Kidney glomerular epithelial cell (primary cell): Measurements from ENCODE around the gene UQCRC2.
A peak's percentile ranks its signal among the peaks of the same experiment; 100 is the strongest.
"Not testable (repeated sequence)": the region's sequence is repeated elsewhere in the genome, so short reads cannot be mapped to it uniquely, and the experiment has no call there.

Experiments
- DNase-seq: peaks from one replicate; lab custom pipeline; 2025; lab: John Stamatoyannopoulos, UW

Gene UQCRC2

DNA sequence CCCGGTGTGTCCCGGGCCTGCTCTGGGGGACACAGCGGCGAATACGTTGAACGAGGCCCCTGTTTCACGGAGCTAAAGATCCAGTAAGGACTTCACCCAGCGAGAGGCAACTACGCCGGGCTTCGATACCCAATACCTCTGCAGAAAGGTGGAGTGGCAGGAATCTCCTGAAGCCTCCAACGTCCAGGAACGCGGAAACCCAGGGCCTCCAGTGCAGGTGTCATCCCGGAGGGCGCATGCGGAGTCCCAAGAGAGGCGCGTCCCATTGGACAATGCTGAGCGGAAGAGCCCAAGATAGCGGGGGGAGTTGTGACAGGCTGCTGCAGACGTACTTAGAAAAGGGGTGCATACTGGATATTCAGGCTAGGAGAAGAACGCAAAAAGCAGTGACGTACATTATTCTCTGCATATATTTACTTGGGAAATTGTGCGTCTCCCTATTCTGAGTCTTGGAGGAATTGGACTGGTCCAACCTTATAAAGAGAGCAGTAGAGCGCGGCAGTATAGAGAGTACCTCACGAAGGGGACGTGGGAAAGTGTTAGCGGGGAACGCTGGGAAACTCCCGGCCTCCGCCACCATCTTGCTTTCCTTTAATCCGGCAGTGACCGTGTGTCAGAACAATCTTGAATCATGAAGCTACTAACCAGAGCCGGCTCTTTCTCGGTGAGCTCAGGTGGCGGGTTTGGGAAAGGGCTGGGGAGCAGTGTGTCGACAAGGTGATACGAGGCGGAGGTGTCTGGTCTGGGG is at the start of gene UQCRC2:
UQCRC2 (plus strand) TSS at position 569 of the 748 bp plus-strand sequence; CDS start at position 632, 63 bp downstream.
- DNase-seq: peak; percentile 99

DNA sequence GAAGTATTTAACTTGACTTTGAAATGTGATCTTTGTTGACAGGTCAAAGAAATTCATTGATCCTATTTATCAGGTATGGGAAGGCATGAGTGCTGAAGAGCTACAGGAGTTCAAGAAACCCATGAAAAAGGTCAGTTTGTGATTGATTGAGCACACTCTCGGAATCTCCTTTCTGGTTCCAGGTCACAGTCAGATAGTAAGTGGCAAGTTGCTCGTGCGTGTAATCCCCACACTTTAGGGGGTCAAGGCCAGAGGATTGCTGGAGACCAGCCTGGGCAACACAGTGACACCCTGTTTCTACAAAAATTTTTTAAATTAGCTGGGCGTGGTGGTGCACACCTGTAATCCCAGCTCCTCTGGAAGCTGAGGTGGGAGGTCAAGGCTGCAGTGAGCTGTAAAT is 20.5 kb upstream of the UQCRC2 start:
- DNase-seq: not testable (repeated sequence)

DNA sequence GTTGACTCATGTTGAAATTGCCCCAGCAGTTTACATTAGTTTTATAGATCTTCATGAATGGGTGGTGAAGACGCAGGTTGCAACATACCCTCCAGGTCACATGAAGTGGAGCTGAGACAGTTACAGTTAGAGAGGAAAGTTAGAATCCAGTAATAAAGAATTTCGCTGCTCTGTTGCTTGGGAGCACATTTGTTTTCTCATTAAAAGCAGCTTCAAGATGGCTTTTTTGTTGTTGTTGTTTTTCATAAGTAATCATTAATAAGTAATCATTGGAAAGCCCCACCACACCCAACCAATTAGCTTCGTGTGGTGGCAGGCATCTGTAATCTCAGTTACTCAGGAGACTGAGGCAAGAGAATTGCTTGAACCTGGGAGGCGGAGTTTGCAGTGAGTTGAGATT is 19.8 kb upstream of the UQCRC2 start:
- not testable (repeated sequence) for DNase-seq

DNA sequence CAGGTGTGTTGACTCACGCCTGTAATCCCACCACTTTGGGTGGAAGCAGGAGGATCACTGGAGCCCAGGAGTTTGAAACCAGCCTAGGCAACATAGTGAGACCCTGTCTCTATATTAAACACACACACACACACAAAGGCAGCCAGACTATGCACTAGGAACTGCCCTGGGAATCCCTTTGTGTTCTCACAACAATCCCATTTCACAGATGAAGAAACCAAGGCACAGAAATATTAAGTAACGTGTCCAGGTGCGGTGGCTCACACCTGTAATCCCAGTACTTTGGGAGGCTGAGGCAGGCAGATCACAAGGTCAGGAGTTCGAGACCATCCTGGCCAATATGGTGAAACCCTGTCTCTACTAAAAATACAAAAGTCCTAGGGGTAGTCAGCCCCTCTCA is 19.4 kb upstream of the UQCRC2 start:
- not testable (repeated sequence) for DNase-seq

DNA sequence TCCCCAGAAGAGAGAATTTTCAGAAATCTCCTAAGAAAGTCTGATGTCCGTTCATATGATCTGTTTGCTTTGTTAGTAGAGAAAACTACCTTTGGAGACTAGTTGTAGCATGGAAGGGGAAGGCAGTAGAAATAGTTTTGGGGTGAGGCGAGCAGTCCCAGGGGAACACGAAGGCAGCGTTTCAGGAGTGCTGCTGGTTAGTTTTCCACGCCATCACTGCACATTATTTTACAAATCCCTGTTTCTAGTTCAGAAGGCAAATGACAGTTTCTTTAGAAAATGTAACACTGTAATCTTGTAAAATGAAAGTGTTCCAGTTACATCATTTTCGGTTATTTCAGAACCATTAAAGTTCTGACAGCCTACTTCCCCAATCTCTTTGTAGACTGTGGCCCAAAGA is 16.9 kb upstream of the UQCRC2 start:
- not testable (repeated sequence) for DNase-seq

DNA sequence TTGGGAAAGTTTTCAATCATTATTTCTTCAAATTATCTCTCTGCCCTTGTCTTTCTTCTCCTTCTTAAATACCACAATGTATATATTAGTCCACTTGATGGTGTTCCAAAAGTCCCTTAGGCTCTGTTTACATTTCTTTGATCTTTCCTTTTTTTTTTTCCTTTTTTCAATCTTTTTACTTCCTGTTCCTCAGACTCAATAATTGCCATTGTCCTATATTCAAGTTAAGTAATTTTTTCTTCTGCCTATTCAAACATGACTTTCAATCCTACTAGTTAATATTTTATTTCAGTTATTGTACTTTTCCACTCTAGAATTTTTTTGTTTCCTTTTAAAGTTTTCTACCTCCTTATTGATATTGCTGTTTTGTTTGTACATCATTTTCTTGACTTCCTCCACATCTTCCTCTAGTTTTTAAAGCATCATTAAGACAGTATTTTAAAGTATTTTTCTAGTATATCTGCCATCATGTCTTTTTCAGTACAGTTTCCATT is 15.8 kb upstream of the UQCRC2 start:
- DNase-seq: no peak

DNA sequence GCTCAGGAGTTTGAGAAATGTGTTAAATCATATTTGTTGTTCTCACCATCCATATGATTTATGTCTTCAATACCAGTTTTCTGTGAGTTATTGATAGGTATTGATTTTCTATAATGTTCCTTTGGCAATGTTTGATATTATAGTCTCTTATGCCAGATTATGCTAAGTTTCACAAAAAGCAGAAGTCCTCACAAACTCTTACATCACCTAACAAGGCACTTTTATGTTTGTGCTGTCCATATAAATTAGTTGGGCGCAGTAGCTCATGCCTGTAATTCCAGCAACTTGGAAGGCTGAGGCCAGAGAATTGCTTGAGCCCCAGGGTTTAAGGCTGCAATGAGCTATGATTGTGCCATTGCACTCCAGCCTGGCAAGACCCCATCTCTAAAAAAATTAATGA is 12.6 kb upstream of the UQCRC2 start:
- DNase-seq: no peak

DNA sequence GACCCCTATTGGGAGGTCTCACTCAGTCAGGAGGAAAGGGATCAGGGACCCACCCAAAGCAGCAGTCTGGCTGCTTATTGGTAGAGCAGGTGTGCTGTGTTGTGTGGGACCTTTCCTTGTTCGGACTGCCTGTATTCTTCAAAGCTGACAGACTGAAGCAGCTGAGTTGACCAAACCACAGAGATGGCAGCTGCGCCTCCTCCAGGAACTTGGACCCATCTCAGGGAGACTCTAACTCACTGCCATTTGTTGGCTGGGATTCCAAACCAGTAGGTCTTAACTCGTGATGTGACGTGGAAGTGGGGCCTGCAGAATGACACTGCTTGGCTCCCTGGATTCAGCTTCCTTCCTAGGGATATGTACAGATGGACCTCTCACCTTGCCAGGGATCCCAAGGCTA is 9.6 kb upstream of the UQCRC2 start:
- no peak for DNase-seq

DNA sequence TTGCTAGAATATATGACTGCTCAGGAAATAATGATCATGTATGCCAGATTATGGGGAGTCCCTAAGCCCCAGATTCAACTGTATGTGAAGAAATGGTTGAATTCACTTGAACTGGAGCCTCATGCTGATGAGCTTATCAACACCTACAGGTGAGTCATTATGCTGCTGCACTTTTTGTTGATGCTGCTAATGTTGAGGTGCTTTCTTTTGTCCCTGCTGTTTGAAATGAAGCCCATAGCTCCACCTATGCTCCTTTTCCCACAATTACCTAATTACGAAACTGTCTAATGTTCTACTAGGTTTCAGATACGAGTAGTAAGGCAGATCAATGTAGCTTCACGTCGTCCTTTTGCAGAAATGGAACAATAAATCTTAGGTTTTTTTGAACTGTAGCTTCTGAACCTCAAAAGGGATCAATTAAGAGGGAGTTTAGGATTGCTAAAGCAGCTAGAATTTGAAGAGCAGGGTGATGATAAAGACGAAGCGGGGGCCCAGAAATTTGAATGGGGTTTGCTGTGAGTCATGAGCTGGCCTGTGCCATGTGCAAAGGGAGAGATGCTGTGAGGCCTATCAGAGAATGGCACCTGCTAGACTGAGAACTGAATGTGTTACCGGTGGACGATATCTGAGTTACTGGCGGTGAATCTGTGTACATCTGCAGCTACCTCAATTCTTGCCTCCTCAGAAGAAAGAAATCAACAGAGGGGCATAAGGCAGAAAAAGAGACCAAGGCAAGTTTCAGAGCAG is 6.1 kb upstream of the UQCRC2 start:
- no peak for DNase-seq

DNA sequence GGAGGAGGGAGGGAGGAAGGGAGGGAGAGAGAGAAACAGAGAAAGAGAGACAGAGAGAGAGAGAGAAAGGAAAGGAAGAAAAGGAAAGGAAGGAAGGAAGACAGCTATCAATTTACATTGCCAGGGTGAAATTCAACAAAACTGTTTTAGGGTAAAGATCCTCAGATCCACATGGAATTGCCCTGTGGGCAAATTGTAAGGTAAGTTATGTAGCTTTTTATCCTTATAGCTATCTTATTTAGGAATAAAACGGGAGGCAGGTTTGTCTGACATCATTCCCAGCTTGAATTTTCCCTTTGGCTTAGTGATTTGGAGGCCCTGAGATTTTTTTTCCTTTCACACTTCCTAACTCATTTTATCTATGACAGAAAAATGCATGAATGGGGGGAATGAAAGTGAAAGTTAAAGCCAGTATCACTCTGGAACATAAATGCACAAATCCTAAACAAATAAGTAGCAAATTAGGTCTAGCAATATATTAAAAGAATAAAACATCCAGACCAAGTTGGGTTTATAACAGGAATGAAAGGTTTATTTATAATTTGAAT is 3.4 kb upstream of the UQCRC2 start:
- no peak for DNase-seq

DNA sequence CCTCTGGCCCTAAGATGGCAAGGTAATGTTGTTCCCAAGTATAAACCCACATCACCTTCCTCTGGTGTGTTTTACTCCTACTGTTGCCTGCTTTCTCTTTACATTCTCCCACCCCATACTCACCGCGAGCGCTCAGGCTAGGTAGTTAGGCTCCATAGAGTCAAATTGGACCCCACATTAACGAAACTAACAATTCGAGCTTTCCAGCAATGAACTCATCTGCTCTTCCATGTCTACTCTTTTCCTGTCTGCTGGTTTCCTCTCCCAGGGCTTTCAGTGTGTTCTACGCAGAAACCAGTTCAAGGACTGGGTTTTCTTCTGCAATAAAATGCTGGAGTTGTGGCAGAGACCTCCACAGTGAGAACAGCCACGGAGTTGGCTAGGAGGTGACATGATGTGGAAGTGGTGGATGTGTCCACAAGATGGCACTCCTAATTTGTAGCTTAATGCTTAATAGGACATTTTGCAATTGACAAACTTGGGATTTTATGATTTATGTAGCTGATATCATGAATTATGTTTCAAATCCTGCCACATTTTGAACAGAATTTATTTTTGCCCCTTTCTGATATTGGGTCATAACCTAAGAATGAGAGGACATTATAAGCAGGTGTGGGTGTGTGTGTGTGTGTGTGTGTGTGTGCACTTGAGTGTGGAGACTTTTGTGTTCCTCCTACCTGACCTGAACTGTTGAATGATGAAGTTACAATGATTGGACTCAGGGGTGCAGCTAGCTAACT is 2.2 kb upstream of the UQCRC2 start:
- DNase-seq: peak; percentile 1

DNA sequence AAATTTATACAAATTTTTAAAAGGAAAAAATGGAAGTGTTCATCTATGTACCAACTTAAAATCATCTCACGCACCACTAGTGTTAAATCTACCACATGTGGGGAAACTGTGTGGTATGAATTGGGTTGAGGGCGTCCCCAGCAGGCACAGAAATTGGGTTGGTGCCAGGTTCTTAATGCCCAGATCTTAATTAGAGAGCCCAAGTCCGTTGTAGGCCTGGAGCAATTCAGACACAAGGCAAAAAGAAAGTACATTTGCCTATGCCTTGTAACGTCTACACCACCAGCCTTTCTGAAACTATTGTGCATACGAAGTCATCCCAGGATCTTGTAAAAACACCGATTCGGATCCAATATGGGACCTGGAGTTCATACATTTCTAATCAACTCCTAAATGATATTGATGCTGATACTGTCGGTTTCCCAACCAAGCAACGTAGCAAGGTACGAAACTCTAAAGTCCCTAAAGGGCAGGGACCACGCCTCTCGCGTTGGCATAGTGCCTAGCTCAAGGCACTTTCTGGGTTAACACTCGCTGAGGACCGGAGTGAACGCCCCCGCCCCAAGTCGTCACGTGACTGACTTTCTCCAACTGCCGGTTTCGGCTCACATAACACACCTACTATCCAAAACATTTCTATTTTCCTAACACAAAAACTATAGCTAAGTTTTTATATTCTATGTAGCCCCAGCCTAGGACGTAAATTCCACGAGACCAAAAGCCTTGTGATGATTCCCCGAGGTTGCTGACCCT is 945 bp upstream of the UQCRC2 start:
- DNase-seq: no peak

DNA sequence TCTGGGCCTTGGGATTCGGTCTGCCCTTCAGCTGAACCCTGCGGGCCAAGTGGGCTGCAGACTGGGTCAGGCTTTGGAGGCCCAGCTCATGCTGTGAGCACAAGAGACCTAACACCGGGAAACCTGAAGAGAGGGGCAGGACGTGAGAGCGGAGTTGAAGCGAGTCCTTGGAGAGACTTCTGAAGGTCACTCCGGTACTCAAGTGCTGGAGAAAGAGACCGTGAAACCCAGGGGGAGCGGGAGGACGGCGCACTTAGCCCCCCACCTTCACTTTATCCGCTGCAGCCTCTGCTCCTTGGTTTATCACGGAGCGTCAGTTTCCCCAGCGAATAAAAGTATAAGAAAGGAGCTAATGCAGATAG is 361 bp downstream of the UQCRC2 start:
- no peak for DNase-seq

DNA sequence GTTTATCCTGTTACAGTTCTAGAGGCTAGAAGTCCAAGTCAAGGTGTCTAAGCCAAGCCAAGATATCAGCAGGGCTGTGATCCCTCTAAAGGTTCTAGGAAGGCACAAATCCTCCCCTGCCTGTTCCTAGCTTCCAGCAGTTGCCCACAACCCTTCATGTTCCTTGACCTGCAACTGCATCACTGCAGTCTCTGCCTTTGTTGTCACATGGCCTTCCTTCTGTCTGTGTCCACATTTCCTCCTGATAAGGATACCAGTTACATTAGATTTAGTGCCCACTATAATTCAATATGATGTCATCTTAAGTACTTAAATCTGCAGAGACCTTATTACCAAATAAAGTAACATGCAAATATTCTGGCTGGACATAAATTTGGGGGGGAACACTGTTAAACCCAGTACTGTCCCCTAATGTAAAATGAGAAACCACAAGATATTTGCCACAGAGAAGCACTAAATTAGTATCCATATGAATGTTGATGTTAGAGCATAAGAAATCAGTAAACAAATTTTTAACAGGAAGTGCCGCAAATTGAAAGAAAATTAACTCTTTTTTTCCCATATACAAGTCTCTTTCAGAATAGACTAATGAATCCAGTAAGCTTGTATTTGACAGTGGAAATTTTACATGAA is 4.7 kb downstream of the UQCRC2 start:
- no peak for DNase-seq

DNA sequence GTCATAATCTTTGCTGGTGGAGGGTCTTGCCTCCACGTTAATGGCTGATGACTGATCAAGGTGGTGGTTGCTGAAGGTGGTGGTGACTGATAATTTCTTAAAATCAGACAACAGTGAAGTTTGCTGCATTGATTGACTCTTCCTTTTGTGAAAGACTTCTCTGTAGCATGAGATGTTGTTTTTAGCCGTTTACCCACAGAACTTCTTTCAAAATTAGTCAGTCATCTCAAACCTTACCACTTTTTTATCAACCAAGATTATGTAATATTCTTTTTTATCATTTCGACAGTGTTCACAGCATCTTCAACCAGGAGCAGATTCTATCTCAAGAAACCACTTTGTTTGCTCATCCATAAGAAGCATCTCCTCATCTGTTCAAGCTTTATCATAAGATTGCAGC is 5.9 kb downstream of the UQCRC2 start:
- DNase-seq: no peak

DNA sequence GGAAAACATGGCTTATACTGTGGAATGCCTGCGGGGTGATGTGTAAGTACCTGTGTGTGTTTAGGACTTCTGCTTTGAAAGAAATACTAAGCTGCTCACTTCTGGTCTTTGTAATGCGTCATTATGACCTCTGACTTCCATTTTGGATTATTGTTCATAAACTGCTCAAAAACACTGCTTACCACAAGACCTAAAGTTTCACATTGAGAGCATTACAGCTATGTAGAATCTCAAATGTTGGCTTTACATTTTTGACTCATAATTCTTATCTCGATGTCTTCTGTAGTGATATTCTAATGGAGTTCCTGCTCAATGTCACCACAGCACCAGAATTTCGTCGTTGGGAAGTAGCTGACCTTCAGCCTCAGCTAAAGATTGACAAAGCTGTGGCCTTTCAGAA is 9.3 kb downstream of the UQCRC2 start:
- DNase-seq: no peak

DNA sequence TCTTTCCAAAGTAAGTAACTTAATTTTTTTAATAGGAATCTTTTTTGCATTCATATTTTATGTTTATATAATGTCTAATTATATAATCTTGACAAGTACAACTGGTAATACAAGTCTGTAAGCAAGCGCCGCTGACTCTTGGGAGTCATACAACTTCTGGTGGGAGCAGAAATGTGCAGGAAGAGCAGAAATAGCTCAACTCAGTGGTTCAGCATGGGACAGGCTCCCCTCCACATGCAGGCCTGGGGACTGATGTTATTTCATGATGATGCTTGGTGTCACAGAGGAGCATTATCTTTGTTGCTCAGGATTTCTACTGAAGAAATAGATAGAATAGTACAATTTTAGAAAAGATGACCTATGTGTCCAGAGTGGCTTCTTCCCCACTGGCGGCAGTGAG is 10.7 kb downstream of the UQCRC2 start:
- DNase-seq: no peak

DNA sequence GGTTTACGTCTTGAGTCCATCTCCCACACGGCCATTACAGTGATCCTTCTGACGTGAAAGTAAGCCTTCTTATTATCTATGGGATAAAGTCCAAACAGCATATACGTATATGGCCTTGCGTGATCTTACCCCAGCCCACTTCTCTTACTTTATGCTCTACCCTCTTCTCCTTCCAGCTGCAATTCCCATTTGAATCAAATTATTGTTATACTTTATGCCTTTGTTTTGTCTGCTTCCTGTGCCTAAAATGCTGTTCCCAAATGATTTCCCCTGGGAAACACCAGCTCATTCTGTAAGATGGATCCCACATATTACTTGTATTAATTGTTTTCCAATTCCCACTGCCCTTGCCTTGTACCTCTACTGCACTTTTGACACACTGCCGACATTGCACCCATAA is 11.2 kb downstream of the UQCRC2 start:
- DNase-seq: no peak

DNA sequence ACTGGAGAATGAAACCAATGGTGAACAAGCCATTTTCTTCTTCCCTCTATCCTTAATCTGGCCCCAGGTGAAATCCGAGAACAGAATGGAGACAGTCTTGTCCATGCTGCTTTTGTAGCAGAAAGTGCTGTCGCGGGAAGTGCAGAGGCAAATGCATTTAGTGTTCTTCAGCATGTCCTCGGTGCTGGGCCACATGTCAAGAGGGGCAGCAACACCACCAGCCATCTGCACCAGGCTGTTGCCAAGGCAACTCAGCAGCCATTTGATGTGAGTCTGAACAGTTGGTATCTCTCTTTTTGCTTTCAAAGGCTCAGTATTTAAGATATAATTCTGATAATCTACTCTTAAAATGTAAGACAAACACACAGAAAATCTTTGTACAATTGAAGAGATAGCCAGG is 18.7 kb downstream of the UQCRC2 start:
- DNase-seq: no peak

DNA sequence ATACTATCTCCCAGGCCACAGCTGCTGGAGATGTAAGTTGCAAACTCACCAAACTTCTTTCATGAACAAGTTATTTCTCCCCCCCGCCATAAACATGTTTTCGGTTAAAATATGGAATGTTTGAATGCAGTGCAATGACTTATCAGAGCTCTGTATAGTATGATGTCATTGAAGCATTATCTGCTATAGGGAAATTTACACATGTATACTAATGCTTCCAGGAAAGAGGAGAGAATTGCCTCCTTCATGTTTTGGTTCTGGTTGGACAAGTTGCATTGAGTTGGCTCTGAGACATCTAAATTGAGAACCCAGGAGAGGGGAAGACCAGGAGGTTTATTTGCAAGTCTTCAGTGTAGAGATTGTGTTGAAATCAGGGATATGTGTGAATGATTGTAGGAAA is 20.8 kb downstream of the UQCRC2 start:
- no peak for DNase-seq

DNA sequence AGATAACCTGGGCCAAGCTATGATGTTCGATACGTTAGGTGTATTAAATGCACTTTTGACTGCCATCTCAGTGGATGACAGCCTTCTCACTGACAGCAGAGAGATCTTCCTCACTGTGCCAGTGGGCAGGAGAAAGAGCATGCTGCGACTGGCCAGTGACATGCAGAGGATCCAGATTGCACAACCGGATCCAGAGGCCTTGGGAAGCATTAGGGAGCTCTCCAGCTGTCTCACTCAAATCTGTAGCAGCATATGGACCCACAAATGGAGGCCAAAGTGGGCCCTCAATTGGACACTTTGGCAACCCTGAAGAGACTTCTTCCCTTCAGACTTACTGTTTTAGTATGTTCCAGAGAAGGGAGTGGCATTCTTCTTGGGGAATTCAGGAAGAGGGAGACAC is 26.9 kb downstream of the UQCRC2 start:
- DNase-seq: no peak
